GM12878 (cell line): ENCODE data around the gene ARFRP1. TPM values are rescaled to one million over a fixed set of nuclear protein-coding genes. Genes with fewer than 3 reads are reported as not detected.

ENCODE experiments used
- ATAC-seq: fragments of 200-7000 bp; cut with Tn5 transposase; 3 replicates; pipeline ENCODE4 v1.9.1; 2020; ENCODE audit warnings: mild to moderate bottlenecking, moderate library complexity
- BruUV-seq: library from RNA; stranded (reverse); fragments of 400-500 nt; replicated peaks from 2 replicates; lab custom pipeline; 2021; lab: Mats Ljungman, UMichigan
- CTCF ChIA-PET: fragments of 300-600 bp; sonication (Branson Sonifier 250); formaldehyde crosslinking; extraction: SDS; loops from one replicate; lab custom pipeline; 2021; ENCODE audit warnings: inconsistent platforms; lab: Yijun Ruan, JAX
- POLR2A ChIA-PET: fragments of 350-600 bp; formaldehyde crosslinking; extraction: SDS; loops from one replicate; lab custom pipeline; 2021; ENCODE audit warnings: inconsistent platforms; lab: Charles Lee
- RAD21 ChIA-PET: fragments of 300-600 bp; sonication (Branson Sonifier 250); formaldehyde crosslinking; loops from one replicate; lab custom pipeline; 2023; ENCODE audit warnings: antibody characterized with exemption; ENCODE audit not compliant: unreplicated experiment; lab: Charles Lee
- SMC1A ChIA-PET: fragments of 300-600 bp; sonication (Branson Sonifier 250); formaldehyde crosslinking; loops from one replicate; lab custom pipeline; 2023; ENCODE audit not compliant: unreplicated experiment, uncharacterized antibody; lab: Charles Lee
- DNase-seq: peaks from one replicate; pipeline ENCODE4 v3.0.0-alpha.2; 2011; ENCODE audit warnings: low read depth, low spot score
- FAIRE-seq: peaks from 3 replicates; lab custom pipeline; 2011; peaks lifted over from hg19 to GRCh38; lab: Jason Lieb, UNC
- H2AFZ ChIP-seq: 2 replicates; pipeline ENCODE4 v1.6.0; 2011; ENCODE audit warnings: low read depth, low read length, control low read depth; ENCODE audit not compliant: control insufficient read depth
- H3K27ac ChIP-seq: 2 replicates; pipeline ENCODE4 v1.5.1; 2011; ENCODE audit warnings: control low read depth; ENCODE audit not compliant: control insufficient read depth, insufficient read depth
- H3K27me3 ChIP-seq, 2 experiments: replicated peaks in 1 of 2; 2 replicates each; pipeline versions ENCODE4 v1.6.0 to v1.6.1; 2011; ENCODE audit warnings: low read length in 1 of 2; ENCODE audit not compliant: control insufficient read depth in 2 of 2, insufficient read depth in 2 of 2
- H3K36me3 ChIP-seq, 2 experiments: 2 replicates each; pipeline ENCODE4 v1.5.1; 2011; ENCODE audit warnings: low read length in 1 of 2; ENCODE audit not compliant: control insufficient read depth in 2 of 2, insufficient read depth in 2 of 2
- H3K4me1 ChIP-seq: 2 replicates; pipeline ENCODE4 v1.6.1; 2011; ENCODE audit warnings: mild to moderate bottlenecking, low read length, moderate library complexity, mixed read lengths; ENCODE audit not compliant: control insufficient read depth, insufficient read depth
- H3K4me2 ChIP-seq: 2 replicates; pipeline ENCODE4 v1.6.0; 2011; ENCODE audit warnings: control low read depth; ENCODE audit not compliant: control insufficient read depth, insufficient read depth
- H3K4me3 ChIP-seq: fragments of 200-600 bp; sonication (generic); 2 replicates; pipeline ENCODE4 v1.5.1; 2016
- H3K79me2 ChIP-seq: 2 replicates; pipeline ENCODE4 v1.6.0; 2011; ENCODE audit warnings: low read length; ENCODE audit not compliant: control insufficient read depth, insufficient read depth
- H3K9ac ChIP-seq: 2 replicates; pipeline ENCODE4 v1.8.0; 2011; ENCODE audit warnings: low read length, control low read depth, mixed read lengths; ENCODE audit not compliant: control insufficient read depth, insufficient read depth
- H3K9me3 ChIP-seq: replicated peaks from 3 replicates; pipeline ENCODE4 v1.5.1; 2011; ENCODE audit warnings: mild to moderate bottlenecking, low read length; ENCODE audit not compliant: control insufficient read depth, insufficient read depth
- H4K20me1 ChIP-seq: 2 replicates; pipeline ENCODE4 v1.6.0; 2011; ENCODE audit not compliant: control insufficient read depth, insufficient read depth
- CTCF ChIP-seq, 3 experiments: IDR thresholded peaks in 2 of 3; conservative IDR thresholded peaks in 1 of 3; 2 replicates each; pipeline ENCODE4 v1.5.1; 2011; ENCODE audit warnings: low read depth in 3 of 3, low read length in 3 of 3, mild to moderate bottlenecking in 3 of 3, control low read depth in 2 of 3, moderate library complexity in 2 of 3, inconsistent platforms in 1 of 3, mixed read lengths in 1 of 3; ENCODE audit not compliant: control insufficient read depth in 2 of 3, insufficient read depth in 1 of 3; ENCODE audit errors: extremely low read depth in 1 of 3
- HCFC1 ChIP-seq: fragments of 150-350 bp; IDR thresholded peaks from 2 replicates; pipeline ENCODE4 v1.6.1; 2014; ENCODE audit warnings: low read length
- IKZF1 ChIP-seq: fragments of 450-650 bp; conservative IDR thresholded peaks from 2 replicates; pipeline ENCODE4 v1.6.1; 2017; ENCODE audit warnings: antibody characterized with exemption, mild to moderate bottlenecking
- JUNB ChIP-seq: IDR thresholded peaks from 2 replicates; pipeline ENCODE4 v1.6.1; 2016; ENCODE audit warnings: antibody characterized with exemption, mild to moderate bottlenecking
- NR2F1 ChIP-seq: fragments of 450-650 bp; conservative IDR thresholded peaks from 2 replicates; pipeline ENCODE4 v1.6.1; 2017; ENCODE audit warnings: mild to moderate bottlenecking
- NRF1 ChIP-seq: conservative IDR thresholded peaks from 2 replicates; pipeline ENCODE4 v1.6.1; 2011; ENCODE audit warnings: mild to moderate bottlenecking, low read depth, low read length, improper control_type of control experiment
- ZNF622 ChIP-seq: fragments of 450-650 bp; IDR thresholded peaks from 2 replicates; pipeline ENCODE4 v1.6.1; 2017; ENCODE audit warnings: mild to moderate bottlenecking, inconsistent platforms
- WGBS: methylation state at CpG from one replicate; pipeline ENCODE4 v1.1.6; 2016; ENCODE audit warnings: low lambda C conversion rate; ENCODE audit not compliant: insufficient replicate concordance, insufficient coverage; ENCODE audit errors: missing lambda C conversion rate; 5-methylcytosine and 5-hydroxymethylcytosine counted together
- in situ Hi-C: fragments of 300-500 bp; cut with MboI; formaldehyde crosslinking; loops from 9 replicates; pipeline ENCODE4 v1.14.3; 2018; ENCODE audit warnings: mixed read lengths
- intact Hi-C: fragments of 100-400 bp; cut with micrococcal nuclease; formaldehyde crosslinking; loops from one replicate; pipeline ENCODE4 v1.14.2; 2022; ENCODE audit not compliant: unreplicated experiment
- polyA plus RNA-seq, 11 experiments: library from polyadenylated mRNA; depleted of rRNA in 4 of 11; unstranded in 6 of 11; stranded (reverse) in 5 of 11; fragments of >200 nt; fragmentation: Nextera tagmentation in 4 of 11; fragmentation: Illumina TruSeq in 1 of 11; extraction: Ambion mirVana in 4 of 11; extraction: Trizol in 1 of 11; gene quantifications; 1 replicate in 1 of 11; 2 replicates in 10 of 11; pipeline versions ENCODE4 v1.2.1 to v1.2.3, GENCODE V29; 2011 to 2016; ENCODE audit warnings: inconsistent platforms in 2 of 11, missing spikeins in 2 of 11, low read depth in 1 of 11
- total RNA-seq, 4 experiments: library from RNA; depleted of rRNA in 3 of 4; stranded (reverse); fragments of >200 nt in 3 of 4; fragmentation: Illumina TruSeq in 1 of 4; extraction: Trizol in 1 of 4; gene quantifications; 2 replicates each; pipeline versions ENCODE4 v1.2.1 to v1.2.3, GENCODE V29; 2013 to 2021

ARFRP1 gene
- total and polyA plus RNA-seq, 10 of the 15 experiments (the other 5 are each of a cell fraction or from before 2014, with no cell fraction given): 0.37 to 71.7 (median 34.6) TPM

GRCh38 chr20:63667858-63668257 is 39.9 kb downstream of the ARFRP1 start (continued):
- no peak for TF ChIP-seq CTCF (IDR thresholded peaks at IDR 0.05 in 2 of 3, conservative IDR thresholded peaks at IDR 0.05 in 1 of 3; ENCODE audit: control insufficient read depth in 2 of 3, extremely low read depth in 1 of 3, insufficient read depth in 1 of 3, low read depth in 3 of 3, low read length in 3 of 3)

GRCh38 chr20:63665708-63666107 is 42.1 kb downstream of the ARFRP1 start:
- intact Hi-C loops (no loop called here), in situ Hi-C loops (no loop called here)
- BruUV-seq: no TSS peak
- no peaks in the 10 kb centered on the region for H3K4me1 ChIP-seq
- FAIRE-seq (no peak), ATAC-seq (no peak), DNase-seq (no peak)
- no peak overlapping the region for H3K4me3 ChIP-seq
- CTCF ChIA-PET: interaction anchor here (0.7 kb wide), 1 partner anchor 58 kb away, joined by 3 read pairs; no protein-coding TSS in a partner anchor
- no peak overlapping the region for H3K9ac ChIP-seq
- WGBS: 94% methylated on average over 13 of the region's 14 CpGs
- H3K27ac ChIP-seq: no peak overlapping the region
- POLR2A ChIA-PET: interaction anchor here (1.1 kb wide), 1 partner anchor 8 kb away, joined by 4 read pairs; the partner anchor contains the start of gene RTEL1
- SMC1A ChIA-PET: no interaction called here
- no peak overlapping the region for H3K4me2 ChIP-seq
- no peaks in the 10 kb centered on the region for H3K27me3 ChIP-seq
- TF ChIP-seq ZNF622 (no peak), JUNB (no peak), HCFC1 (no peak), IKZF1 (no peak), NRF1 (no peak), NR2F1 (no peak)
- peaks cover 8 to 18% of the 10 kb centered on the region in 2 experiments; a peak in 3 of 4 replicates for H3K36me3 ChIP-seq
- H4K20me1 ChIP-seq: no peaks in the 10 kb centered on the region
- H3K9me3 ChIP-seq: no peaks in the 10 kb centered on the region
- RAD21 ChIA-PET: no interaction called here
- no peaks in the 10 kb centered on the region for H3K79me2 ChIP-seq
- no peak overlapping the region for H2AFZ ChIP-seq
